HG03460 (cell line): ENCODE data around the gene SLC8A1.

Experiments used
- ATAC-seq: cut with Tn5 transposase; IDR thresholded peaks from one replicate; pipeline ENCODE4 v1.9.1; 2021; ENCODE audit not compliant: unreplicated experiment

SLC8A1 gene

DNA sequence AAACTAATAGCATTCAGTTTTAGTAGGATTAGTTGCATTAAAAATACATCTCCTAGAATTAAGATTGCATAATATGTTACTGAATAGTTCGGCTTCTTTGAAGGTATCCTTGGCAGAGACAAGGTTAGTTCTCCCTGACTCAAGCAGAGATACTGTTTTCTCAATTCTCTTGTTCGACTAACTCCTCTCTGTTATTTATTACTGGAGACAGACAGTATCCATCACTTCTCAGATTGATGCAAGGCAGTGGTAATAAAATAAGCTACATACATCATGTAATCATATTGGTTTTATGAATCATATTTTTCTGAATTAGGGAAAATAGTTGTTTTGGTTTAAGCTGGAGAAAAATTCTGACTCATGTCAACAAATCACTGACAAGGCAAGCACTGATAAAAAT lies 134.8 kb downstream of the SLC8A1 start:
- ATAC-seq, result no peak

DNA sequence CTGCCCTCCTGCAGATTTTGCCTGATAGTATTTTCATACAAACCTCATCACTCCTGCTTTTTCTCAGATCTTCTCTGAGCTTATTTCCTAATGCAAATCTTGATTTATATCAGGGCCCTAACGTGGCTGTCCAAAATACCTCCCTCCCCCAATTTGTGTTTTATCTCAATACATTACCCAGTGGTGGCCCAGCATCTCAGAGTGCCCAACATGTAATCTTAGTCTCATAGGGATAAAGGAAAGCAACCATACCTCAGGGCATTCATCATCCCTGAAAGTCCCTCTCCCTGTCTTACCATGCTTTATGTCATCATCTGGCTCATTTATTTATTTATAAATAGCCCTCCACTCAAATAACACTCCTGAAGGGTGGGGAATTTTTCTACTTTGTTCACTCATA lies 135.3 kb downstream of the SLC8A1 start:
- no peak for ATAC-seq

DNA sequence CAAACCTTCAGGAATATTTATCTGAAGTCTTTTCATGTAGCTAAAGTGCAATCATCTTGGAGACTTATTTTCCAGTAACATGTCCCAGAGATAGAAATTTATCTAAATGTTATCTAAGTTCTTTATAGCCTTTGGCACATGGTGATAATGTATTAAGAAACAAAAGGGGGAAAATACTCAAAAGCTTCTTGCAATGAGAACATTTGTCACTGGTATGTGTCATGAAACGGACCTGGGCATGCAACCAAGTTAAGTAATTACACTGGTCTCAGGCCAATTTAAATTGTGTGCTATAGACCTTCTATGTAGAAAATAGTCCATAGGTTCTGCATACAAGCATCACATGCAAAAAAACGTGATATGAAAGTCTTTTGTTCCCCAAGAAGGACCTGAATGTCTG lies 136.2 kb downstream of the SLC8A1 start:
- ATAC-seq, result no peak

DNA sequence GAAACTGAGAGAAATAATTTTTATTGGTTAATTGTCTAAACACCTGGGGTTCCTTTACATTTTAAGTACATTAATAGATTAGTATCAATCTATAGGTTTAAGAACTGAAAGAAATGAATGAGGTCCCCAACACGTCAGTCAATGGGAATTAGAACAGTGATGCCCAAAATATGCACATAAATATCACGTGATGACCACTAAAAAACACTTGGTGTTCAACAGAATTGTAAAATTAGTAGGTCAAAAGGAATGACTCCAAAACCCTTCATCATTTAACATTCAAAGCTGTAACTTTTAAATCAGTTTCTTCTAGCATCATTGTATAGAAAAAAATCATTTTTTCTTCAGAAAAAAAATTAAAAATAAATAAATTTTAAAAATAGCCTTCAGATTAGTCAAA lies 140.9 kb downstream of the SLC8A1 start:
- ATAC-seq, result no peak

DNA sequence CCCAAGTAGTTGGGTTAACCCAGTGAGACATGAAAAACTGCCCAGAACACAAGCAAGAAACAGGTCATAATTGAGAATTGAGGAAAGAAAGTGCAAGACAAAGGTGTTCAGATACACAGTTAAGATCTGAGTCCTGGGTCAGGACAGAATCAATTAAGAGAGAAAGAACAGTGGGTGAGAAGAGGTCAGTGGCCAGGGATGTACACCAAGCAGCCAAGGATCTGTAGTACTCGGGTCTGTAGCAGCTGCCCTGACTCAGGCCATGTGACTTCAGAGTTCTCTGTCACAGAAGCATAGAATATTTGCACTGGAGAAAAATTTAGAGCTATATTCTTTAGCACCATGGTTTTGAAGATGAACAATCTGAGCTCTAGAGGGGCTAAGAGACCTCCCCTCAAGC lies 141.6 kb downstream of the SLC8A1 start:
- ATAC-seq, result no peak

DNA sequence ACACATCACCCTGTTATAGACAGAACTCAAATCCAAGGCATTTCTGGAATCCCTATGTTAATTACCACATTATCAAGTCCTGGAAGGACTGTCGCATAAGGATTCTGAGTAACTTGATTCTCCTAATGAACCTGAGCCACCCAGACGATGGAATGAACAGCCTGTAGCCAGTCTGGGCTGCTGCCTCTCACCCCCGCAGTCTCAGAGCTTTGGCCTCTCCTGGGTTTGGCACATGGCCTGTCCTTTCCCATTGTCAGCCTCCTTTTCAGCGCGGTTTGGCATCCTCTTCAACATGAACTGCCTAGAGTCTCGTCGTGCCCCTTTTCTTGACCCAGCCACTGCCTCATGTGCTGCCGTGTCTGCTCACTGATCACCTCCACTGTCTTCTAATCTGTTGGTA lies 147.6 kb downstream of the SLC8A1 start:
- no peak for ATAC-seq

DNA sequence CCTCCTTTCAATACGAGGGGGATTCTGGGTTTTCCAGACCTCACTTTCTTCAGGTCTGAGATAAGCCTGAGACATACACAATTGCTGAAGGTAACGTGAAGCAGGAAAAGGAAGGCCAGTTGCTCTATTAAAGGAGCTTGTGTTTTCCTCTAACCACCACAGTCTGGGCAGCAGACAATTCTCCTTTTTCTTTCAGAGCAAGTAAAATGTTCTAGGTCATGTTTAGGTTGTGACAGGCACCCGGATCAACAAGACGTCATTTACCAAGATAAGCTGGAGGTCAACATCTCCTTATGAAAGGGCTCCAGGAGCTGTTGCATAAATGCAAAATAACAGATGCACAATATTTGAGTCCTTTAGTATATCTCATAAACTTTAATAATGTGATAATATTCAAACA lies 148.1 kb downstream of the SLC8A1 start:
- no peak for ATAC-seq

DNA sequence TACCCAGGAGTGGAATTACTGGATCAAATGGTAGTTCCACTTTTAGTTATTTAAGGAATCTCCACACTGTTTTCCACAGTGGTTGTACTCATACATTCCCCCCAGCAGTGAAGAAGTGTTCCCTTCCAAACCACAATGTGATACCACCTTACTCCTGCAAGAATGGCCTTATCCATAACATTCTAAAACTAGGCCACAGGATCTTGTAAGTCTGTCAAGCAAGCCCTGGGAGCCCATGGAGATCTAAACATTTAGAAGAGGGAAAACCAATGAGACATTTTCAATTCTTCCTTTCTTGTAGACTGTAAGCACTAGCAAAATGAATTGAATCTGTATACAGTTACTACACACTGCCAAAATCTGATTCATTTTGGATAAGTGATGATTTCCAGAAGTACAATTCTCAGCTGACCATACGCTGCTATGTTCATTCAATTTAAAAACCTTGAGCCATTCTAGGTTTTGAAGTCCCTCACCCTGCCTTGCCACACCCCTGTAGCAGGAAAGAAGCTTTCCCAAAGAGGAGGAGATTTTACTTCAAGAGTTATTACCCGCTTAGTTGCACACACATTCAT lies 149.1 kb downstream of the SLC8A1 start:
- ATAC-seq, result no peak

DNA sequence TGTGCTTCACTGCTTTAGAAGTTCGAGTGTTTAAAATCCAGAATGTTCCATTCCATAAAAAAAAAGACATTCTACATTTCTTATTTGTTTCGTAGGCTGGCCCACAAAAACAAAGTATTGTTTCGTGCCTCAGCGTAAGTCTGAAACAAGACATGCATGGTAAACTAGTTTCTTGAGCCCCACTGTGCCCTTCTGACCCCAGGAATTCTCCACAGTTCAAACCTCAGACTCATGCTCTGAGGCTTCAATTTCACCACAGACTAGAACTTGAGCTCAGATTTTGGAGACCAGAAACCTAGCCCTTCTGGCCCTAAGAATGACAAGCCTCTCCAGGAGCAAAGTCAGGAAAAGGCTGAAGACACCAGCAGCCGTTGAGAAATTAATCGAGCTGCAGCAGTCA lies 151.5 kb downstream of the SLC8A1 start:
- ATAC-seq, result no peak

DNA sequence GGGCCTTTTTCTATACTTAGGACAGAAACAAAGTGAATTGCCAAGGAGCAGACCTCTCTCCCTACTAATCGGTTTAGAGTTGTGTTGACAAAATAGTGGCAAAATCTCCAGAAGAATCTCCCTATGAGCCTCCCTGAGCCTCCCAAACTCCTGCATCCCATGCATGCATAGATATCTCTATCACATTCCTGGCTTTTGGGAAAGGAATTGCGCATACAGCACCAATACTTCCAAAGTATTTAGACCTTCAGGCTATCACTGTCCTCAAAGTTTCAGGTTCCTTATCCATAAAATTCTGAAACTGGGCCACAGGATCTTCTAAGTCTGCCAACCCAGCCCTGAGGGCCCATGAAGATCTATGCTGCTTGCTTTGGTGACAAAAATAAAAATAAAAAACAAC lies 152.1 kb downstream of the SLC8A1 start:
- ATAC-seq, result no peak

DNA sequence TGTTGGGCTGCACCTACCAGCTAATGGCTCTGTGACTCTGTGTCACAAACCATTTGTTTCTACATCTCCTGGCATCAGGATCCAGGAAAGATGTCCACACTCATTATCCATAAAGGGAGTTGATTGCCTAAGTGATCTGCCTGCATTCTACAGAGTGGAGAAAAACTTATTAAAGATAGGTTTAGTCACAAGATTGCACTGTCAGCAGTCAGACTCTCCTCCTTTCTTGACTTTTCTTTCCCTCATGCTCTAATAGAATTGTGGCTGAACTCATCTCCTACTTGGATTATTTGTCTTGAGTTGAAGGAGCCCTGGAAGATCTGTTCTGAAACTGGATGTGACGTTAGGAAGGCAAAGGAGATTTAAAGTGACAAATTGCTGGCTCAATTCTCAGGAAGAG lies 152.7 kb downstream of the SLC8A1 start:
- no peak for ATAC-seq

DNA sequence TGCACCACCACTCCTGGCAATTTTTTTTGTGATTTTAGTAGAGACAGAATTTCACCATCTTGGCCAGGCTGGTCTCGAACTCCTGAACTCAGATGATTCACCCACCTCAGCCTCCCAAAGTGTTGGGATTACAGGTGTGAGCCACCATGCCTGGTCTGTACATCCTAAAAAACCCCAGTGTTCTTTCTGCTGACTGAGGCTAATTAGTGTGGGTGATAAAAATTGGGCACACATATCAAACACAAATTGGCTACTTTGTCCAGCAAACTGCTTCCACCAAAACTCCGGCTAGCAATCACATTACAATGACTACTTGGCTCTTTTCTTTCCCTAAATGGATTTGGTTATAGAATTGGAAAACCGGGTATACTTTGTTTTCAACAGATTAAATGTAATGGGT lies 153.9 kb downstream of the SLC8A1 start:
- no peak for ATAC-seq

DNA sequence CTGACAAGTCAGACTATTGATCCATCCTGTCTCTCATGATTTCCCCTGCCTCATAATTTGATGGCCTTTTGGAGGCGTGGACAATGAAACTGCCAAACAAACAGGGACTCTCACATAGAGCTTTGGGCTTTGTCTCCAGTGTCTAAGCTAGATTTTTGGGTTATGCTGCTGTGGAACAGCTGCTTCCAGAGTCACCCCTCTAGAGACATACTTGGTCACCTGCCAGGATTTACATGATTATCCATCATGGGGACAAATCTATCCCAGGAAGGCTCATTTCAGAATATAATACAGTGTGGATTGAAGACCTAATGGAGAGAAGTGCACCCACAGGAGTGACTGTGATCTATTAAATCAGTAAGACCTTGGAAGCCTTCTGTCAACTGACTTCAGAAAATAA lies 159.6 kb downstream of the SLC8A1 start:
- ATAC-seq, result no peak

DNA sequence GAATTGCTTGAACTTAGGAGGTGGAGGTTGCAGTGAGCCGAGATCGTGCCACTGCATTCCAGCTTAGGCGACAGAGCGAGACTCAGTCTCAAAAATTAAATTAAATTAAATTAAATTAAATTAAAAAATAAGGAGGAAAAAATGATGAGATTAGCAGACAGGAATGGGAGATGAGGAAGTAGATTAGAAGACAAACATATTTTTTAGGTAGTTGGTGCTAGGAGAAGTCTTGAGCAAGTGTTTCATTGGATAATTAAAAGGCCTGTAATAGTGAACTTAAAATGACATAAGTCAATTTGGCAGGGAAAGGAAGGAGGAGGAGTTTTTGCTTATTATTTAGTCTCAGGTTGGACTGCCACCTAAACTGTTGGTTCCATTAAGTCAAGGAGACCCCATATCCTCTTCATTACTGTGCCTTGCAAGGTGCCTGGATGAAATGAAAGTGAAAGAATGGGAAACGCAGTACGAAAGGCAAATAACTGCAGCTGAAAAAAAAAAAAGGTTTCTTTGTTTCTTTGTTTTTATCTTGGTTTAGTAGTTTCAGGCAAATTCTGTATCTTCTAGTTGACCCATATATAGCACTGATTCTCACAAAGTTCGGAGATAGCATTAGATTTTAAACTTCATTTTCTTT lies 162.0 kb downstream of the SLC8A1 start:
- ATAC-seq, result no peak

DNA sequence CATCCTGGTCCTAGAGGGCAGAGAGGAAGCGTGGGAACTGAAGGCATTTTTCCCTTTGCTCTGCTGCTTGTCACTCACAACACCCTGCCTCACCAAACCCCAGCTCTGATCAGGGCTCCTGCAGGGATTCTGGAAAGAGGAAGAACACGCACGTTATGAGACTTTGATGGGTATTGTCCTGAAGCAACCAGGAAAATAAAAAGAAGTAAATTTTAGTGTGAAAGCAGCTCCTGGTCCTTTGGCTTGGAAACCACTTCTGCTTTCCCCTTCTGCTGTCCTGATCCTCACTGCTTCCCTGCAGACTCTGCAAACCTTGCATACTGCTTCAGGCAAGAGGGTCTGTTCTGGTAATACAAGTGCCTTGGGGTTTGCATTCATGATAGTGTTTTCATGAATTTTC lies 164.1 kb downstream of the SLC8A1 start:
- ATAC-seq, result no peak

DNA sequence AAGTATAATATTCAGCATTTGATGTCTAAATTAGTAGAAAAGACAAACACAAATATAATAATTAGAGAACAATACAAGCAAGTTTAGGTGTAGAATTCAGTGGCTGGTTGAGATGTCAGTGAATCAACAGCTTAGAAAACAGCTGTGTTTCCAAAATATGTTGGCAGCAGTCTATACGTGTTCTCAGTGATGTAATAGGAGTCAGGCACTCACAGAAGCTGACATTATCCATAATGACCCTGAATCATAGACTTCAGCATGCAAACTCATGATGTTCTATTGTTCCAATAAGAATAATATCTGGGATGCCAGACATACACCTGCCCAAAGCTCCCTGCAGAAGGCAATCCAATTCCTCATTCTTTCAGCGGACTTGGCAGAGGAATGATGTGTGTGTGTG lies 164.7 kb downstream of the SLC8A1 start:
- ATAC-seq, result no peak

DNA sequence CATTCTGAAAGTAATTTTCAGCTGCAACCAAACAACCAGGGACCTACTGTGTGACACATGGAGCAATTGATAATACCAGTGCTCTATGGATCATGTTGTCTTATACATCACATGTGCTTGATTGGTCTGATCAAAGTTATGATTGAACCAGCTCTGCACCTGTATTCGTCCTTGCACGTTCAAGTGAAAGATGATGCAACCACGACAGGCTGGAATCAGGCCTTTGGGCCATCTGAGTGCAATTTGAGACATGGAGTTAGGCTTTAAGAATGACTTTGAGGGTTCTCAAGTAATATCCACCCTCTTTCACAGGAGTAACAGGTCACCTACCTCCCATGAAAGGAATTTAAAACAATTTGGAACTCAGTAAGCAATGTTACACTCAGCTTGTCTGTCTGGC lies 165.2 kb downstream of the SLC8A1 start:
- no peak for ATAC-seq

DNA sequence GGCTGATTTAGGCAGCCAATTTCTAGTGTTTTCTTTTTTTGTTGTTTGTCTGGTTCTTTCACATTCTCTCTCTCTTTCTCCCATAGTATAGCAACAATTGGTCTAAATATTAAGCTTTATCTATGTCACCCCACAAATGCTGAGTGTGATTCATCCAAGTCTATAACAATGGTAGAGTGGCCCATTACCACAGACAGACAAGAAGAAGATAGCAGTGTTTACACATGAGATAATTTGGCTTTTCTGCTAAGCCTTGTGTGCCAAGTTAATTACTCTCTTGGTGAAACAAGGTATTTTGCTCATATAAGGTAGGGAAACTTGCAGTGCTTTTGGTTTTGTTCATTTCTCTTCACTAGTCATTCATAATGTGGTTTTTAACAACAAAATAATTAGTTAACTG lies 166.5 kb downstream of the SLC8A1 start:
- ATAC-seq, result no peak

DNA sequence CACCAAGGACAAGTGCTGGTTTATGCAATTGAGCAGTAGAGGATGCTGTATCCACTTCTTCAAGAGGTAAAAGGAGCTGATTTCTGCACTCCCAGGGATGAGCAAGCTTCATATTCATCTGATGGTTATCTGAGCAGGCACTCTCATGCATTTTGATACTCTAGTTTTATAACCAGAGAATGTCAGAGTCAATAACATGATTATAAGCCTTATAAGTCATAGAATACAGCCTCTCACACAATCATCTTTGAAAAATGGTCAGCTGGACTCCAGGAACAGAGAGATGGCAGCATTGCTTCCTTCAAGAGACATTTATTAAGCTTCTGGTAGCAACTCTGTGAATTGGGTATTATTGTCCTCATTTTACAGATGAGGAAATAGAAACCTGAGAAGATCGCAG lies 167.1 kb downstream of the SLC8A1 start:
- ATAC-seq, result no peak

DNA sequence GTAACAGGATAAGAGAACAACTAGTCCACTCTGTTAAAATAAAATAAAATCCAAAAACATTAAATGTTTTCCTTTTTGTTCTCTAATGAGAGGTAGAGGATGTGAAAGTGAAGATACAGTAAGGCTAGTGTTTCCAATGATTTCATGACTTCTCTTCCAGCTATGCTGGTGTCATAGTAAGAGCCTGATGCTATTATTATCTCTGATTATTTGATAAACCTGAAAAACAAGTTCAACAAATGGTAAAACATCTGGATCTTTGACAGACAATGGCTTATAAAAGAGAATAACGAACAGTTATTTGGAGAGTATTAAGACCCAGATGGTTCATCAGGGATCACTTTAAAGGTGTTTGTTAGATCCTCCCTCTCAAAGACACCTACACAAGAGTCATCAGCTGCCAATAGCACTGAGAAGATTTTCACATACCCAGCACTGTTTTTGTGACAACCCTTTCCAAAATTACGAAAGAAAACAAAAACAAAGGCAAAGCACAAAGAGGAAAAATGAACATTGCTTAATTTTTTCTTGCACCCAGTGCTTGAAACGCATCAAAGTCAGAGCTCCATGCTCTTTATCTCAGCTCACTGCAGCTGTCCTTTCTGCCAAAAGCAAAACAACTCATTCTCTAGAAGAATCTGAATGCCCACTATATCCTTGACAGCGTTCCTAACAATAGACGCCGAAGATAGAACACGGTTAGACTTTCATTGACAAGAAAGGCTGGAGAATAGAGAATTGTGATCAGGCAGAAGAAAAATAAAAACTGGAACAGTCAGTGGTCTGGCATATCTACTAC lies 168.6 kb downstream of the SLC8A1 start:
- ATAC-seq, result no peak

DNA sequence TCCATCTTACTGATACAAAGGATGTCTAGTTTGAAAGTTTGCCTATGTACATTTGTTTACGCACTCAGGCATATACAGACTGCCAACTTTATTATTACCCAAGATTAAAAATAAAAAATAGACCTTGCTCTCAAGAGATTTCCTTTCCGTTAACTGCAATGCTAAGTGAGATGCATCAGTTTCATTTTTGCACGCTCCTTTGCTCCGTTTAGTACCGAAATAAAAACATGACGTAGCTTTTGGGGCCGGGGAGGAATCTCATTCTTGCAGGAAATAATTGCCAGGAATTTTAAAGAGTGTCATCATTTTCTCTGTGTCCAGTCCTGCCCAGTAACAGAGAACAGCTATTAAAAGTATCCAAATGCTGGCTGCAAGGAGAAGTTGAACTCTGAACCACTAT lies 169.5 kb downstream of the SLC8A1 start:
- no peak for ATAC-seq
